Stimulated activated CD8-positive, alpha-beta memory T cell treated with anti-CD3 and anti-CD28 coated beads, Interleukin-7, amount 100 ng/mL, for 24 hours (primary cell): ENCODE measurements around the gene POLR3K.

Experiments used
- DNase-seq: peaks from one replicate; pipeline ENCODE4 v3.0.0-alpha.2; 2020; ENCODE audit warnings: low read depth

The POLR3K gene

DNA sequence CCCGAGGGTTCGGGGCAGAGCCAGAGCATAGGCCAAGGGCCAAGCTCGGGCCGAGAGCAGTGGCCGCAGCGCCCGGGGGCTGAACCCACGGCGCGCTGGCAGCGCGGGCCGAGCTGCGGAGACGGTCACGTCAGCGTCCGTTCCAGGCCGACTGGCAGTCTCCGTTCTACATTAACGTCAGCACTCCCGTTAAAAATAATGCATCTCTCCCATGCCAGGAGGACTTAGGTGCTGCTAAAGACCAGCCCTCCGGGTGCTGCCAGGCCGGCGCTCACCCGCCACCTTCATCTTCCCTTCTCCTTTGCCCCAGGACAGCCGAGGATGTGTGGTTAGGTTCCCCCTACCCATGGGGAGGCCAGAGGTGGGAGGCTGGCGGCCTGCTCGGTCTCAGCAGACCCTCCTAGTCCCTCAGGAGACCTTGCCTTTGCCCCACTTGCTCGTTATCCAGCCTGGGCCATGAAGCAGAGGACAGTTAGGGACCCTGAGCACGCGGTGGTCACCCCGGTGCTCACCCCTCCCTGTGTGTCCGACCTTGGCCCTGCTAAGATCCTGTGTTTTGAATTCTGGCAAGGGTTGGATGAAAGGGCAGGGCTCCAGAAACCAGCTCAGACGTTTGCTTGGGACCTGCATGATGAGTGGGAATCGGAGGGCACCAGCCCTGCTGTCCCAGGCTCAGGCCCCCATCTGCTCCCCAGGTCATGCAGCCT is 25.2 kb upstream of the POLR3K start:
- no peak for DNase-seq

DNA sequence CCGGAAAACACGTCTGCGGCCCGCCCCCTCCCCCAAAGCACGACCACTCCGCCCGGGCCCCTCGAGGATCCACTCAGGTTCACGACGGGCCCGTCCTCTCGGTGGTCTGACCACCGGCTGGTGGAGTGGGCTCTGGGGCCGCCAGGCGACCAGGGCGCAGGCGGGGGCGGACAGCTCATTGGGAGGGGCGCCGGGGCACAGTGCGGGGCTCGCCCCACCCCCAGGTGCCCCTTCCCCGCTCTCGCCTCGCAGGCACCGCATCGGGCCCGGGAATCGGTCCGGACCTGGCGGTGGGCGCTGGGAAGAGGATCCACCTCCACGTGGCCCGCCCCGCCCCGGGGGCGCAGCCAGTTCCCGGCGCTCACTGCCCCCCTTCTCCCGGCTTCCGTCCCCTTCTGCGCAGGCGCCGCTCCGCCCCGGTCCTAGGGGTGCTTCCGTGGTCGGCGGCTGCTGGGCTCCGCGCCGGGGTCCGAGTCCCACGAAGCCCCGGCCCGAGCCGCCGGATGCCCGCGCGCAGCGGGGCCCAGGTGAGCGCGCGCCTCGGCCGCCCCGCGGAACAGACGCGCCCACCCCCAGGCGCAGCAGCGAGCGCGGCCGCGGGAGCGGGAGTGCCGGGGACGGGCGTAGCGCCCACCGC is 24.5 kb upstream of the POLR3K start, which contains the start of gene MPG:
MPG (plus strand) TSS at position 419 of the 637 bp plus-strand sequence; CDS start at position 504, 85 bp downstream.
- DNase-seq: peak; percentile 65

DNA sequence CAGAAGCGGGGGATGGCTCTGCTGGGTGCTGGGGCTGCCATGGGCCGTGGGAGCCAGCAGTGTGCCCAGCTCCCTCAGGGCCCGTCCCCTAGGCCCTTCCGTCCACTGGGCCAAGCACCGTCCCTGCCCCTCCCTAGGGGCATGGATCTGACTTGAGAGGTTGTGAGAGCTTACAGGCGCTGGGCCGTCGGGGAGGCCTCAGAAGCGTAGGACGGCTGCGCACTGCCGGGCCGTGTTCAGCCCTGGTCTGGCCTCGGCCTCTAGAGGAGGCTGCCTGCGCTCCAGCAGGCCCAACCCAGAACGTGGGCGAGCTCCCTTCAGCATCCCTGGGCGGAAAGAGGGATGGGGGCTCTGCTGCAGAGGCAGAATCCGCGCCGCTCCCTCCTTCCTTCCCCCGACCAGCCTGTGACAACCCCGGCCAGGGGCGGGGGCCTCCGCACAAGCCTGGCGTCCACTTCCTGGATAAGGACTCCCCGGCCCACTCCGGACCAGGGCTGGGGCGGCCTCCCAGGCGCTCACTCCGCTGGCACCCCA is 23.9 kb upstream of the POLR3K start:
- DNase-seq: no peak

DNA sequence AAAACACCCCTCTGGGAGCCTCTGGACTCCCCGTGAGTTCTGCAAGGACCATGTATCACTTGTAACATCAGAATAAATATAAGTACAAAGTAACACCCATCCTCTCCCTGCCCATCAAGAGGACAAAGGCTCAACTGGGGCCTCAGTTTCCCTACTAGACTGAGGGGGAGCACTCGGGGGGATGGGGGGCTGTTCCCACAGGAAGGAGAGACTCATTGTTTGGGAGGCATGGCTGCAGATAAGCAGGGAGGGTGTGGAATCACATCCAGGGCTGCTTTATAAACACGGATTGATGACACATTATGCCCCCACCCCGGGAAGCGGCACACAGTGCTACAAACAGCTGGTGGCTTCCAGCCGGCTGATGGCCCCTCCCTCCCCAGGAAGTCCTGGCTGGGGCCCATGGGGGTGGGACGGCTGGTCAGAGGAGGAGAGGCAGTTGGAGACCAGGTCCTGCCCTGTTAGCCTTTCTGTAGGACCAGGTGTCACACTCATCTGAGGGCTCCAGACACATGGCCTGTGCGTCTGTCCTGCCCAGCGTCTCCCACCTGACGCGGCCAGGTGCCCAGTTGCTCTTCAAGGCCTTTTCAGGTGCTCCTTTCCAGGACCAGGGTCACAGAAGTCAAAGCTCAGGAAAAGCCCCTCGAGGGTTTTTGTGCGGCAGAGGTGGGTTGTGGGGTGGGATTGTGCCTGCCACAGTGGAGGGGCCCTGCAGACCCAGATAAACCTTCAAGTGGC is 23.3 kb upstream of the POLR3K start:
- DNase-seq: no peak

DNA sequence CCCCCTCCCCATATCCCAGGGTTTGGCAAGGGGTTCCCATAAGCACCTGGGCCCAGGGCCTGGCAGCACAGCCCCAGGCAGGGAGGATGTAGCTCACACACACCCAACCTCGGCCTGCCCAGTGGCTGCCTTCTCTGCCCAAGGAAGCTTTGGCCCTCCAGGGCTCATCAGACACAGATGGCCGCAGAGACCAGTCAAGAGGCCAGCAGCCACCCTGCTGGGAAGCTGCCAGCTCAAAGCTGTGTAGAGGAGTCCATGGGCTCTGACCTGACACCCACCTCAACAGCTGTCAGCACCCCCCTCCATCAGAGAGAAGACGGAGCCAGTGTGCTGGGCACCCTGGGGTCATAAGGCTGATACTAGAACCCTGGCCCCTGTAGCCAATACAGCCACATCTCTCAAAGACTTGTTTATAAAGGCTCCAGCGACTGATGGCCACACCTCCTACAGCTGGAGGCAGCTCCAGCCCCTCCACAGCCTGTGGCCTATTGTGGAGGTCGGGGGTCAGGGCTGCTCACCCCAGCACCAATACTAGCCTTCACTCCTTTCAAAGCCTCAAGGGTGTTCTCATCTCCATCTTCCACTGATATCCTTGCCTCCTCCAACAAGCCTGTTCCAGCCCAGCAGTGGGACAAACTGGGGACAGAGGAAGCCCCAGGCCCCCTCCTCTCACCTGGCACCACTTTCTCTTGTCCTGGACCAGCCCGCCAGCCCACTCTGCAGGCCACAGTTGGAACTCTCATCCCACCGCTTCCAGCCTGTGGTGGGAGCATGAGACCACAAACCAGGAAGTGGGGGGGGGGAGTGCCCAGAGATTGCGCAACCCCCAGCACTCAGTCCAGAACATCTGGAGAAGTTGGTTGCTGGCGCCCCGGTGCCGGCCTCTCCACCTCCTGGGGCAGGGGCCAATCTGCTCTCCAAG is 22.4 kb upstream of the POLR3K start:
- no peak for DNase-seq

DNA sequence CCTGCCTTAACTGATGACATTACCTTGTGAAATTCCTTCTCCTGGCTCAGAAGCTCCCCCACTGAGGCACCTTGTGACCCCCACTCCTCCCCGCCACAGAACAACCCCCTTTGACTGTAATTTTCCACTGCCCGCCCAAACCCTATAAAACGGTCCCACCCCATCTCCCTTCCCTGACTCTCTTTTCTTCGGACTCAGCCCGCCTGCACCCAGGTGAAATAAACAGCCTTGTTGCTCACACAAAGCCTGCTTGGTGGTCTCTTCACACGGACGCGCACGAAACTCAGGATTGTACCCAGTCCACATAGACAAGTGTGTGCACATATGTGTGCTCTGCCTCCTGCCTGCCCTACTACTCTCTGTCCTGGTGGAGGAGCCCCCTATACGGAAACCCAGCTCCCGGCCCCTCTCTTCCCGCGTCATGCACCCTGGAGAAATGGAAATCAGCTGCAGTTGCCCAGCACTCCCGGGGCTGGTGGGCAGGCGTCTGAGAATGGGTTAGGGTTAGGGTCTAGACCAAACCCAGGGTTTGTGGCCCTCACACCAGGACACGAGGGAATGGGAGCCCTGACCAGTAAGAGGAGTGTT is 21.4 kb upstream of the POLR3K start:
- no peak for DNase-seq

DNA sequence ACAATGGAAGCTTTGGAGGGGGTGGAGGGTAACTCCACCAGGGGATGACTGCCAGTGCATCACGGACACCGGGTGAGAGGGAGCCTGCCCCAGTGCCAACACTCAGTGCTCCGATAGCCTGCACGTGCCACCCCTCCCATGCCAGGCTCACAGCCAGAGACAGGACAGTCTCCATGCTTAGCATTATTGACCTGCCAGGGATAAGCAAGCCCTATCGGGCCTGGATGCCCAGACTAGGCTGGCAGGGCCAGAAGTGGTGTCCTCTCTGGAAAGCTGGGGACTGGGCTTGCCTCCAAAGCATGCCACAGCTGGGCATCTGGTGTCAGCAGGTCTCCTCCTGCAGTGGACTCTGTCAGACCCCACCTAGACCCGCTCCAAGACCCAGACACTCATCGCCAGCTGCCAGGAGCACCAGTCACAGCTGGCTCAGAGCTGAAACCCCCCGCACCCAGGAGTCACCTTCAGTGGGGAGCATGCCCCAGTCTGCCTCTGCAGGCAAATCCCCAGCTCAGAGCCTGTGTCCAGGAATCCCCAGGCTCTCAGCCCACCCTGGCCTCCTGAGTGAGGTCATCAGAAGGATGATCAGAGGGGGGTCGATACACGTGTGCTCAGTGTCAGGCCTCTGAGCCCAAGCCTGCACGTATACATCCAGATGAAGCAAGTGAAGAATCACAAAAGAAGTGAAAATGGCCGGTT is 20.8 kb upstream of the POLR3K start:
- DNase-seq: no peak

DNA sequence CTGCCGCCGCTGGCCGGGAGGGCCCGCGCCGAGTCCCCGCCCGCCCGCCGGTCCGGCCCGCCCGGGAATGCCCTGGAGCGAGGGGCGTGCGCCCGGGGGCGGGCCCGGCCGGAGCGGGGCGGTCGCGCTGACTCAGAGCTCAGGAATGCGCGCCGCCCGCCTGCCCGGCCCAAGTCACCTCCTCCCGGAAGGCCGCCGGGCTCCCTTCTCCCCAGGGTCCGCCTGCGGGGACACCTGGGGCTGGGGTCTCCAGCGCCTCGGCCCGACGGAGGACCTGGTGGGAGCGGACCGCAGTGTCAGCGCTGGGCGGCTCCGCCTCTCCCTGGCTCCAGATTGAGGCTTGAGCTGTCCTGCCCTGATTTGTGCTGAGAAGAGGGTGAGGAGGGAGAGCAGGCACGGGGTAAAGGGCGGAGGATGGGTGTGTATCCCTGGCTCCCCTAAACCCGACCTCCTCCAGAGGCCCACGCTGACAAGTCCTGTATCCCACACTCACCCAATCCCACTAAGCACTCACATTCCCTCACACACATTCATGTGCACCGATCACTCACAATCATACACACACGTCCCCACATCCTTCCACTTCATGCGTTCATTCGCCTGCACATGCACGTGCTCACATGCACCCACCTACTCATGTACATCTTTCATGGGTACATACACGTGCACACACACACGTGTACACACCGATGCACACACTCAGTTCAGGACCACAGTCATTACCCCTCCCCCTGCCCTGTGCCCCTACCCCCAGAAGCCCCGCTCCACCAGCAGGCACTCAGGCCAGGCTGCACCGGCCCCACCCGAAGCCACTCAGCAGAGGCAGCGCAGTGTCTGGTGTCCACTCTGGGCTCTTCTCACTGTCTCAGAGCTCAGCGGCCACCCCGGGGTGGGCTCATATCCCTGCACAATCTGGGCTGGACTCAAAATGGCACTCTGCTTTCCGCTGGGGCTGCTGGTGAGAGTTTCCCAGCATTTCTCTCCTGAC is 19.4 kb upstream of the POLR3K start, which contains the start of gene RHBDF1:
RHBDF1 (minus strand) TSS at position 71 of the 988 bp plus-strand sequence. CDS start 7,616 bp downstream, outside the sequence.
- DNase-seq: no peak

DNA sequence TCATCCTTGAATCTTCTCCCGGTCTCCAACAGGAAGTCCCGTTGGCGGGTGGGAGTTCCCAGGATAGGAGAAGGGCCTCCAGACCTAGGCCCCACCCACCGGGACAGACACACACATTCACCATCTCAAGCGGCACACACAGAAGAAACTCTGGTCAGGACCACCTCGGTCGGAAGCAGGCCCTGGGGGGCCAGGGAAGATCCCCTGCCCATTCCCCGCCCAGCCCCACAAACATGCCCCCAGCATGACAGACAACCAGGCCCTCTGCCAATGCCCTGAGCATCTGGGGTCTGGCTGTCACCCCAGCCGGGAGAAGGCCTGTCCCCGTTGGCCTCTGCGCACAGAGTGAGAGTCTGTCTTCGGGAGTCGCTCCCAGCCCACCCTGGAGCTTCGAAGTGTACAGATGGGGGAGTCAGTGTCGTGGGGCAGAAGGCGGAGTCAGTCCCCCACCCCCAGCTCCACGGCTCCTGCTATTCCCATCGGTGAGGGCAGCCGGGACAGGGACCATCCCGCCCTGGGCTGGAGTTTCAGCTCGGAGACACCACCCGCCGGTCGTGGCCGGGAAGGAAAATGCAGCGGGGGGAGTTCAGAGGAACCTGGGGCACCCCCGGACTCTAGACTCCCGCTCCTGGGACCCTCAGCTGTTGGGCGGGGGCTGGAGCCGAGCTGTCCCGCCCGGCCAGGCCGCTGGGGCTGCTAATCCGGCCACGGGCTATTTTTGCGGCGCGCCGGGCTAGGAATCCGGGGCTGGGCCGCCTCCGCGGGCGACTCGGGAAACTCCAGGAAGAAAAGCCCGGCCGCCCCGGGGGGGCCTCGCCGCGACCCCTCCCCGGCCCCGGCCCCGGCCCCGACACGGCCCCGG is 18.4 kb upstream of the POLR3K start:
- DNase-seq: no peak

DNA sequence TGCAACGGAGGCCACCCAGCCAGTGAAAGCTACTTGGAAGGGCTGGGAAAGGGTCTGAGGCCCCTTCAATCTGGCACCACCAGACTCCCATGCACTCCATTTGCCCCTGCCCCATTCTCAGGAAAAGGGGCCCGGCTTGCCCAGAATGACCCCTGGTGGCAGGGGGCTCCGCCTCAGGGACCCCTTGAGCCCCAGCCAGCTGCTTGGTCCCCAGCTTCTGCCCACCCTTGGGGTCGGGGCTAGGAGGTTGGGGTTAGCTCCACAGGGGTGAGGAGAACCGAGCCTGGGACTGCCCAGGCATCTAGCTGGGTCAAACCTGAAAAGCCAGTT is 17.8 kb upstream of the POLR3K start:
- no peak for DNase-seq

DNA sequence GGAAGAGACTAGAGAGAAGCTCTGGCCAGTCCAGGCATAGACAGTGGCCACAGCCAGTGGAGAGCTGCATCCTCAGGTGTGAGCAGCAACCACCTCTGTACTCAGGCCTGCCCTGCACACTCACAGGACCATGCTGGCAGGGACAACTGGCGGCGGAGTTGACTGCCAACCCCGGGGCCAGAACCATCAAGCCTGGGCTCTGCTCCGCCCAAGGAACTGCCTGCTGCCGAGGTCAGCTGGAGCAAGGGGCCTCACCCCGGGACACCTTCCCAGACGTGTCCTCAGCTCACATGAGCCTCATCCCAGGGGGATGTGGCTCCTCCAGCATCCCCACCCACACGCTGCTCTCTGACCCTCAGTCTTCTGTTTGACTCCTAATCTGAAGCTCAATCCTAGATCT is 15.8 kb upstream of the POLR3K start:
- no peak for DNase-seq

DNA sequence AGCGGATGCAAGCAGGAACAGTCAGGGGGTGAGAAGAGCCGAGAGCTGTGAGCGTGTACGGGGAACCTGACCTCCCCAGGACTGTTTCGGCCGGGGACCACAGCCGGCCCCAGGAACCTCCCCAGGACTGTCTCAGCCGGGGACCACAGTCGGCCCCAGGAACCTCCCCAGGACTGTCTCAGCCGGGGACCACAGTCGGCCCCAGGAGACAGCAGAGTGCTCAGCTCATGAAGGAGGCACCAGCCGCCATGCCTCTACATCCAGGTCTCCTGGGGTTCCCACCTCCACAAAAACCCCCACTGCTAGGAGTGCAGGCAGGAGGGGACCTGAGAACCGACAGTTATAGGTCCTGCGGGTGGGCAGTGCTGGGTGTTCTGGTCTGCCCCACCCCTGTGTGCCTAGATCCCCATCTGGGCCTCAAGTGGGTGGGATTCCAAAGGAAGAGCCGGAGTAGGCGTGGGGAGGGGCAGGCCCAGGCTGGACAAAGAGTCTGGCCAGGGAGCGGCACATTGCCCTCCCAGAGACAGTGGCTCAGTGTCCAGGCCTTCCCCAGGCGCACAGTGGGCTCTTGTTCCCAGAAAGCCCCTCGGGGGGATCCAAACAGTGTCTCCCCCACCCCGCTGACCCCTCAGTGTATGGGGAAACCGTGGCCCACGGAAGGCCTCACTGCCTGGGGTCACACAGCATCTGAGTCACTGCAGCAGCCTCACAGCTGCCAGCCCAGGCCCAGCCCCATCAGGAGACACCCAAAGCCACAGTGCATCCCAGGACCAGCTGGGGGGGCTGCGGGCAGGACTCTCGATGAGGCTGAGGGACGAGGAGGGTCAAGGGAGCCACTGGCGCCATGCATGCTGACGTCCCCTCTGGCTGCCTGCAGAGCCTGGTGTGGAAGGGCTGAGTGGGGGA is 14.7 kb upstream of the POLR3K start:
- no peak for DNase-seq

DNA sequence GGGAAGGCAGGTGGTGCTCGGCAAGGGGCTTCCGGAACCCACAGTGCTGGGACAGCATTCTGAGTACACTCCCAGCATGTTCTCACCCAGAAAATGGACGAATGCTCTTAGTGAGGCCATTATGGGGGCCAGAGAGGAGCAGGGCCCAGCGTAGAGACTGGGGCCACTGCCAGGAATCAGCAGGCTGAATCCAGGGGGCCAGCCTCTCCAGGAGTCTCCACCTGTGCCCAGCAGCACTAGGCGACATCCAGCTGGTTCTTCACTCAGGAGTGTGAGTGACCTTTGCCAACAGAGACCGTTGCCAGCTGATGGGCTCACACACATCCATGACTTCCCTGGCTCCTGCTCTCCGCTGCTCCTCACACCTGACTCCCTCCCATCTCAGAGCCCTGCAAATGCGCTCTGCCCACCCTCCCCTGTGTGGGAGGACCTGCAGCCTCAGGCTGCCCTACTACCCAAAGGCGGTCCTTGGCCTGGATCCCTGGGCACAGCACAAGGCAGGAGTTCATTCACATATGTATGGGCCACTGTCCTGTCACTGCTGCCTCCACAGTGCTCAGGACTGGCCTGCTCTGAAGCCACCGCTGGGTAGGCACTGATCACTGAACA is 13.9 kb upstream of the POLR3K start:
- DNase-seq: no peak

DNA sequence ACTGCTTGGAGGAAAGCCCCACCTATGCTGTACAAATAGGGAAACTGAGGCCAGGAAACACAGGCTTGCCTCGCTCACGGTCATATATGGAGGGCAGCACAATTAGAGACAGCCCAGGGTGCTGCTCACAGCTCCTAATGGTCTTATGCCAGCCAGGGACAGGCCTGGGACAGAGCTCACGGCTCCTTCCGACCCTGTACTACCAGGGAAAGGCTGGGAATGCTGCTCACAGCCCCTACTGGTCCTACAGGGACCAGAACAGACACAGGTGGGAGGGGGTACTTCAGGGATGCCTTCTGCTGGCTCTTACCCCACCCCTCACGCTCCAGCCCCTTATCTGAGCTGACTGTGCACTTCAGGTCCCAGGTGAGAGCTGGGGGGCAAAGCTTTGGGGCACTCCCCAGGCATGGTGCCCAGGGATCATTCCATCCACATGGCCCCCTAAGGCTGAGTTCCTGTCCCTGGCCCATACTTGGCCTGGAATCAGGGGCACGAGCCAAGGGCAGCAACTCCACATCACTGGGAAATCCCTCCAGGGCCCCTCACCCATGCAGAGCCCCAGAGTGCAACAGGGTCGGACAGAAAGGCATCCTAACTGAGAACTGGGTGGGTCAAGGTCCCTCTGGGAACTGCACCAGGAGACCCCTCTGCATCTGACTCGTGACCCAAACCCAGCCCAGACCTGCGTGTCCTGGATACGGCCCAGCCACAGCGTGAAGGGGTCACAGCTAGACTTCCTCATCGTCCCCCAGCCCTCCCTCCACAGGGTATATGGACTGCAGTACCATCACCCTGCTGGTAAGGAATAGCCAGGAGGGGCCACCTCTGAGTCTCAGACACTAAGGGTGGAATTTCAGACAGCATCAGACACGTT is 13.1 kb upstream of the POLR3K start:
- DNase-seq: no peak

DNA sequence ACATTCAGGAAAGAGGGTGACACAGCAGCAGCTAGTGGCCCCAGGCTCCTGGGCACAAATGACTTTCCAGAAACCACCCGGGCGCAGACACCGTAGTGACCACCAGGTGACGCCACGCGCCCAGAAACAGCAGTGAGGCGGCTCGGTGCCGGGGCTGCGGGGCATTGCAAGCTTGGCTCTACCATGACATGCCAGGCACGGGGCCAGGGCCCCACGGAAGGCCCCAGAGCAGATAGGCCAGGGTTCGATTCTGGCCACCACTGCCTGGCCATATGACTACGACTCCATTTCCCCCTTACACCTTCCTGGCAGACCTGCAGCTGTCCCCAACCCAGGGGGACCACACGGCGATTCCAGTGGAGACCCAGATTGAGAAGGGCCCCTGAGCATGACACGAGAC is 12.3 kb upstream of the POLR3K start:
- DNase-seq: peak; percentile 75

DNA sequence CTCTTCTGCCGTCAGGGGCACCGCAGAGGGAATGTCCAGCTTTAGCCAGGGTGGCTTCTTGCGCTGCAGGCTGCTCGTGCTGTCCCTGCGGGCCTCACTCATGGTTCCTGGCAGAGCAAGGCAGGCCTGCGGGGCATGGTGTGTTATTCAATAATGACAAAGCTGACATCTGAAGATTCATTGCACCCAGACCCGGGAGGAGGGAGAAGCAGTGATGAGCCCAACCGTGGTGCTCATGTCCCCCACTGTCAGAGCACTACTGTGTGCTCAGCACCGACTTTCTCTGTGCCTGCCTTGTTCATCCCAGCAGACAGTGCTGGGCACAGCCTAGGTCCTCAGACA is 11.5 kb upstream of the POLR3K start:
- DNase-seq: no peak
